Mucosa of descending colon (tissue), 3 donors: ENCODE measurements around the gene TRIM58. TPM values are rescaled to one million over a fixed set of nuclear protein-coding genes. Genes with fewer than 3 reads are reported as not detected.

Experiments
- ATAC-seq: fragments of 200-7000 bp; cut with Tn5 transposase; one replicate; pipeline ENCODE4 v1.9.1; 2020; ENCODE audit warnings: mild to moderate bottlenecking, moderate library complexity
- DNase-seq, 3 donors: peaks; one replicate each; pipeline ENCODE4 v3.0.0-alpha.2; 2020
- H3K36me3 ChIP-seq: fragments of 200-600 bp; one replicate; pipeline ENCODE4 v1.8.0; 2021; ENCODE audit warnings: low read depth, mild to moderate bottlenecking
- H3K4me1 ChIP-seq: fragments of 200-600 bp; one replicate; pipeline ENCODE4 v1.8.0; 2021; ENCODE audit warnings: low read depth, mild to moderate bottlenecking
- H3K4me3 ChIP-seq: fragments of 200-600 bp; one replicate; pipeline ENCODE4 v1.8.0; 2021; ENCODE audit warnings: mild to moderate bottlenecking
- H3K9me3 ChIP-seq: fragments of 200-600 bp; one replicate; pipeline ENCODE4 v1.8.0; 2021; ENCODE audit warnings: mild to moderate bottlenecking
- intact Hi-C, 2 donors: fragments of 100-400 bp; cut with DNase I in 1 of 2; cut with micrococcal nuclease in 1 of 2; formaldehyde crosslinking; loops; one replicate each; pipeline versions ENCODE4 v1.11.0 to v1.11.1; 2022; cut with DNase I, micrococcal nuclease
- total RNA-seq, 3 donors: library from RNA; stranded (reverse); fragmentation: NEBNext Ultra II Directional in 2 of 3; extraction: Animal tissue kit (Norgen Biotek cat#: 25700) in 2 of 3; gene quantifications; one replicate each; pipeline versions ENCODE4 v1.2.1 to v1.2.4, GENCODE V29; 2021 to 2023
- TF ChIP-seq, protein P1 (sequence below): fragments of 200-600 bp; IDR thresholded peaks from one replicate; pipeline ENCODE4 v1.8.0; 2022; ENCODE audit warnings: antibody characterized with exemption, mild to moderate bottlenecking
- donor health status: DM: no; HTN: no; CAD: no; lungs with moderate emphysema.
- donor health status: DM: no; HTN: no; CAD: no.
- donor health status: DM: no; HTN: yes; CAD: no.

The TRIM58 gene
- total RNA-seq, 3 donors from 2014 or later: 1.2 to 2.5 (median 1.5) TPM

DNA sequence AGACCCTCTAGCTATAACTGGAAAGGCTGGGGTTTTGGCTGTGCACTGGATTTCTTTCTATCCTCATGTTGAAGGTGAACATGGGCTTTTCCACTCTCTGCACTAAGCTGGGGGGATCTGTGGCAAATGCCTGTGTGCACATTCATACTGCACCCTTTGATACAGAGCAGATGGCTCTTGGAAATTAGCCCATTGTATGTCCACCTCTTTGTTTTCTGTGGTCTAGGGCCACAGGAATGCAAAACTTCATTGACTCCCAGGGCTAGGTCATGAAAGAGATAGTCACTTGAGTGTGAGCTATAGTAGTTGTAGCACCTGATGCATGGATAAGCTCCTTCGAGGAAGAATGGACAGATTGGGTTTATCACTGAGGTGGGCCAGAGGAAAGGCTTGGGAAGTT, 27.3 kb upstream of the TRIM58 start:
- ATAC-seq: no peak
- no peak for DNase-seq
- Histone ChIP-seq H3K4me1 (no peaks in the 10 kb centered on the region), H3K36me3 (no peaks in the 10 kb centered on the region), H3K4me3 (no peak overlapping the region), H3K9me3 (no peaks in the 10 kb centered on the region)
- TF ChIP-seq, protein P1, sequence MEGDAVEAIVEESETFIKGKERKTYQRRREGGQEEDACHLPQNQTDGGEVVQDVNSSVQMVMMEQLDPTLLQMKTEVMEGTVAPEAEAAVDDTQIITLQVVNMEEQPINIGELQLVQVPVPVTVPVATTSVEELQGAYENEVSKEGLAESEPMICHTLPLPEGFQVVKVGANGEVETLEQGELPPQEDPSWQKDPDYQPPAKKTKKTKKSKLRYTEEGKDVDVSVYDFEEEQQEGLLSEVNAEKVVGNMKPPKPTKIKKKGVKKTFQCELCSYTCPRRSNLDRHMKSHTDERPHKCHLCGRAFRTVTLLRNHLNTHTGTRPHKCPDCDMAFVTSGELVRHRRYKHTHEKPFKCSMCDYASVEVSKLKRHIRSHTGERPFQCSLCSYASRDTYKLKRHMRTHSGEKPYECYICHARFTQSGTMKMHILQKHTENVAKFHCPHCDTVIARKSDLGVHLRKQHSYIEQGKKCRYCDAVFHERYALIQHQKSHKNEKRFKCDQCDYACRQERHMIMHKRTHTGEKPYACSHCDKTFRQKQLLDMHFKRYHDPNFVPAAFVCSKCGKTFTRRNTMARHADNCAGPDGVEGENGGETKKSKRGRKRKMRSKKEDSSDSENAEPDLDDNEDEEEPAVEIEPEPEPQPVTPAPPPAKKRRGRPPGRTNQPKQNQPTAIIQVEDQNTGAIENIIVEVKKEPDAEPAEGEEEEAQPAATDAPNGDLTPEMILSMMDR: no peak
- intact Hi-C loops: loop anchor here in 1 of 2 donors (10.0 kb wide), 1 partner anchor 75 kb away; no protein-coding TSS in a partner anchor

DNA sequence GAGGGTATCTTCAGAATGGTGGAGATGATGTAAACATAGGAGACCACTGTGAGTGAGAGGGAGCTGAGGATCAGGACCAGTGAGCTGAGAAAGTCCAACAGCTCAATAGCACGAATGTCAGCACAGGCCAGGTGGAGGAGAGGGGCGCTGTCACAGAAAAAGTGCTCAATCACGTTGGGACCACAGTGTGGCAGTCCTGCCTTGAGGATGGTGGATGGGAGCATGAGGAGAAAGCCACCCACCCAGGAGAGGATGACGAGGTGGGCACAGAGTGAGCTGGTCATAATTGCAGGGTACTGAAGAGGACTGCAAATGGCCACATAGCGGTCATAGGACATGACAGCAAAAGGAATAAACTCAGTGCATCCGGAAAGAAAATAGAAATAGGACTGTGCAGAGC, 23.4 kb upstream of the TRIM58 start:
- H3K4me3 ChIP-seq: no peak overlapping the region
- no peaks in the 10 kb centered on the region for H3K36me3 ChIP-seq
- peaks cover 2% of the 10 kb centered on the region for H3K9me3 ChIP-seq
- no peak for DNase-seq
- ATAC-seq: no peak
- intact Hi-C loops: loop anchor here in 1 of 2 donors (10.0 kb wide), 1 partner anchor 71 kb away; no protein-coding TSS in a partner anchor
- H3K4me1 ChIP-seq: no peaks in the 10 kb centered on the region
- TF ChIP-seq, protein P1: no peak

DNA sequence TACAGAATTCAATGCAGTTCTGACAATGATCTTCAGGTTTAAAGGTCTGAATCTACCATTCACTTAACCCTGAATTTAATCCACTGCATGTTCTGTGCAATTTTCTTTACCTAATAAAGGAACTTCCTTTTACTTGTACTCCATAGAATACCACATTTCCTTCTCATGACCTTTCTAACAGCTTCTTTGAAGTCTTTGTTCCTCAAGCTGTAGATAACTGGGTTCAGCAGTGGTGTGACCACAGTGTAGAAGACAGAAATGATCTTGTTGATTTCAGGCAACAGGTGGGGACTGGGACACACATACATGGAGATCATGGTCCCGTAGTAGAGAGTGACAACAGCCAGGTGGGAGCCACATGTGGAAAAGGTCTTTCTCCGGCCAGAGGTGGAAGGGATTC, 16.2 kb upstream of the TRIM58 start:
- intact Hi-C loops: no loop called here
- ATAC-seq (no peak), DNase-seq (no peak)
- no peaks in the 10 kb centered on the region for H3K36me3 ChIP-seq
- no peaks in the 10 kb centered on the region for H3K9me3 ChIP-seq
- H3K4me1 ChIP-seq: no peaks in the 10 kb centered on the region
- TF ChIP-seq, protein P1: no peak
- no peak overlapping the region for H3K4me3 ChIP-seq

DNA sequence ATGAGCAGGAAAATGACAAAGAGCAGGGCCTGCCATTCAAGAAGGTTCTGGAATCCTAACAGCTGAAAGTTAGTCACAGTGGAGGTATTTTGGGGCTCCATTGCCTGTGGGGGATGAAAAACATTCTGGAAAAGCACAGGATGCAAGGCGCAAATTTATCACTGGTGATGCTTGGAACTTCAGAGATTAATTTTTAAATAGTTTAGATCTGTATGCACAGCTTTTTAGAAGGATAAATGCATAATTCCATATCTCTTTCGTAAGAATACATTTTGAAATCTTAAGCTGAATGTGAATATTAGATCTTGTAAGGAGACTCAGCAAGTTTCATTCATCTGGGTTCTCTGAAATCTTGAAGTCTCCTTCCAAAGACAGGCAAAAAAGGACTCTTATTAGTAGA, 15.2 kb upstream of the TRIM58 start, which contains the start of gene OR11L1:
TSS of gene OR11L1 (minus strand) at position 101 of the 400 bp plus-strand sequence. CDS start at position 101, 0 bp downstream.
- DNase-seq: no peak
- intact Hi-C loops: no loop called here
- no peak within 1 kb of the TSS for H3K4me3 ChIP-seq
- H3K4me1 ChIP-seq: no peaks in the 10 kb centered on the region
- H3K36me3 ChIP-seq: no peaks in the 10 kb centered on the region
- no peaks in the 10 kb centered on the region for H3K9me3 ChIP-seq
- ATAC-seq: no peak
- TF ChIP-seq, protein P1: no peak

DNA sequence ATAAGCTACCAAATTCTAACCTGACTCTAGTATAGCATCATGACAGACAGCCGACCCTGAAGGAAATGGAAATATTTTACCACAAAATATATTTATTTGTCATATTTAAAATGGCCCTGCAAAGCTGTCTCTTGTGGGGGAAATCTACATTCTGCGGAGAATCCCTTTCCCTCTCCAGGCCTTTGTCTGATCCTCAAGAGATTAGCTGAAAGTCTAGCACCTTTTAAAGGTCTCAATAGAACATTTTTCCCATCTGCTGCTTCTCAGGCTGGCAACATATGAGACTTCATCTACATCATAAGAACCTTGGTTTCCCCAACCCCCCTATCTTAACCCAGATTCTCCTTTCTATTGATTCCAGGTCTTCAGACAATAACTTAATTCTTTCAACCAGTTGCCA, 13.6 kb upstream of the TRIM58 start:
- no peak for DNase-seq
- H3K9me3 ChIP-seq: no peaks in the 10 kb centered on the region
- ATAC-seq: no peak
- TF ChIP-seq, protein P1: no peak
- intact Hi-C loops: no loop called here
- no peaks in the 10 kb centered on the region for H3K36me3 ChIP-seq
- no peak overlapping the region for H3K4me3 ChIP-seq
- H3K4me1 ChIP-seq: no peaks in the 10 kb centered on the region
